ENCODE data around the gene U2SURP. TPM values are rescaled to one million over a fixed set of nuclear protein-coding genes. Genes with fewer than 3 reads are reported as not detected.

The U2SURP gene
- total RNA-seq, 2 experiments from 2014 or later = 160 to 174 TPM

DNA sequence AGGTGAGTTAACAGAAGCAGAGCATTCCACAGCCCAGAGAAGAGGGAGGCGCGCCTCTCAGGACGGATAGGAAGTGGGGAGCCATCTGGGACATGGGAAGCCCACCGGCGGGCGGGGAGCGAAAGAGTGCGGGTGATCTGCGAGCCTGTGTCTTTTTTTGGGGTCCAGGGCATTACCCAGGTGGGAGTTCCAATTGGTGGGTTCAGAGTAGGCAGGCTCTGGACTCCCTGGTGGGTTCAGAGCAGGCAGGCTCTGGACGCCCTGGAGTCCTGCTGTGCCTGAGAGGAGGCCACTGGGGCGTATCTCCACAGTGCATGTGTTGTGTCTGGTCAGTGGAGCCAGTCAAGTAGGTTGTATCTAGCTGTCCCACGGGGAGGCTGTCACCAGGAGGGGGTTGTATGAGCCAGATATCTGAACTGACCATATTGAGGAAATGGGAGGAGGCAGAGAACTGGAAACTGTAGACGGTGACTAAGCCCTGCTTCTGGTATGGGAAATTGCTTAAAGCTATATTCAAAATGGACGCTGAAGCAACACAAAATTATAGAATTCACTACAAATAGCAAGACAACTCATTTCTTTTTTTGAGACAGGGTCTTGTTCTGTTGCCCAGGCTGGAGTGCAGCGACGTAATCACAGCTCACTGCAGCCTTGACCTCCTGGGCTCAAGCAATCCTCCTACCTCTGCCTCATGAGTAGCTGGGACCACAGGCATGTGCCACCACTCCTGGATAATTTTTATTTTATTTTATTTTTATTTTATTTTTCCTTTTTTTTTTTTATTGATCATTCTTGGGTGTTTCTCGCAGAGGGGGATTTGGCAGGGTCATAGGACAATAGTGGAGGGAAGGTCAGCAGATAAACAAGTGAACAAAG, 83.7 kb downstream of the U2SURP start:
- CTCF ChIA-PET = no interaction called here
- POLR2A ChIA-PET = no interaction called here
- Mint-ChIP-seq H3K27me3 (no peaks in the 10 kb centered on the region), H3K4me3 (no peak overlapping the region), H3K9me3 (no peaks in the 10 kb centered on the region), H3K4me1 (ENCODE audit: low read depth) (peaks cover 5% of the 10 kb centered on the region), H3K27ac (no peak overlapping the region), H3K36me3 (ENCODE audit: low read depth) (no peaks in the 10 kb centered on the region)
- DNase-seq (no peak), ATAC-seq (peak; percentile 48)
- intact Hi-C loops (cut with micrococcal nuclease) = no loop called here
- TF ChIP-seq, protein P1, sequence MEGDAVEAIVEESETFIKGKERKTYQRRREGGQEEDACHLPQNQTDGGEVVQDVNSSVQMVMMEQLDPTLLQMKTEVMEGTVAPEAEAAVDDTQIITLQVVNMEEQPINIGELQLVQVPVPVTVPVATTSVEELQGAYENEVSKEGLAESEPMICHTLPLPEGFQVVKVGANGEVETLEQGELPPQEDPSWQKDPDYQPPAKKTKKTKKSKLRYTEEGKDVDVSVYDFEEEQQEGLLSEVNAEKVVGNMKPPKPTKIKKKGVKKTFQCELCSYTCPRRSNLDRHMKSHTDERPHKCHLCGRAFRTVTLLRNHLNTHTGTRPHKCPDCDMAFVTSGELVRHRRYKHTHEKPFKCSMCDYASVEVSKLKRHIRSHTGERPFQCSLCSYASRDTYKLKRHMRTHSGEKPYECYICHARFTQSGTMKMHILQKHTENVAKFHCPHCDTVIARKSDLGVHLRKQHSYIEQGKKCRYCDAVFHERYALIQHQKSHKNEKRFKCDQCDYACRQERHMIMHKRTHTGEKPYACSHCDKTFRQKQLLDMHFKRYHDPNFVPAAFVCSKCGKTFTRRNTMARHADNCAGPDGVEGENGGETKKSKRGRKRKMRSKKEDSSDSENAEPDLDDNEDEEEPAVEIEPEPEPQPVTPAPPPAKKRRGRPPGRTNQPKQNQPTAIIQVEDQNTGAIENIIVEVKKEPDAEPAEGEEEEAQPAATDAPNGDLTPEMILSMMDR (IDR thresholded peaks at IDR 0.05) = no peak

DNA sequence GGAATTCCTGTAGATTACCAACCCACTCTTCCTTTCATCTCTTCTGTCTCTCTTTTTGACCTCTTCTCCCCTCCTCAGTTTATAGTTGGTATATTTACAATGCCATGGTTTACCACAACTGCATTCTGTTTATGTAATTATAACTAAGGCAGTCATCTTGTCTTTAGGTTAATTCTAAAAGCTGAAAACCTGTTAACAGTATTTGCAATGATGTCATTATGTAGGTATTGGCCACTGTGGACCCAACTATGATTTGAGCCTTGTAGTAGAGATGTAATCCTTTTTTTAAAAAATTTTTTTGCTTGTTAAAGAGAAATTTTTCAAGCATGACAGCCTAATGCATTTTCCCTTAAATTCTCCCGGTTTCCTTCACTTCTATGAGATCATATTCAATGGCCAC, 87.5 kb downstream of the U2SURP start:
- ChIA-PET POLR2A (no interaction called here), CTCF (no interaction called here)
- H3K4me1 Mint-ChIP-seq (ENCODE audit: low read depth) = no peaks in the 10 kb centered on the region
- H3K27me3 Mint-ChIP-seq = no peaks in the 10 kb centered on the region
- no peaks in the 10 kb centered on the region for H3K36me3 Mint-ChIP-seq (ENCODE audit: low read depth)
- intact Hi-C loops (cut with micrococcal nuclease) = no loop called here
- TF ChIP-seq, protein P1 (IDR thresholded peaks at IDR 0.05) = no peak
- ATAC-seq = no peak
- no peak overlapping the region for H3K4me3 Mint-ChIP-seq
- no peak for DNase-seq
- H3K9me3 Mint-ChIP-seq = no peaks in the 10 kb centered on the region
- no peak overlapping the region for H3K27ac Mint-ChIP-seq

DNA sequence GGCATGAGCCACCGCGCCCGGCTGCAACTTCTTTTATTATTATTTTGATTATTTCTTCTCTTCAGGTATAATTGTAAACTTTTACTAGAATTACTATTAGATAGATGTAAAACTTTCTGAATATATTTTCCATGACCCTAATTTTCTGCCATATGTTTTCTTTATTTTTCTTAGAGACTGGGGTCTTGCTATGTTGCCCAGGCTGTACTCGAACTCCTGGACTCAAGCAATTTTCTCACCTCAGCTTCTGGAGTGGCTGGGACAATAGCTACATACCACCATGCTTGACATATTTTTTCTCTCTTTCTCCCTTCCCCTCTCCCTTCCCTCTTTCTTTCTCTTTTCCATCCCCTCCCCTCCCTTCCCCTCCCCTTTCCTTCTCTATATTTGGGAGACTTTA, 88.6 kb downstream of the U2SURP start:
- DNase-seq (no peak), ATAC-seq (no peak)
- Mint-ChIP-seq H3K9me3 (no peaks in the 10 kb centered on the region), H3K4me3 (no peak overlapping the region), H3K27ac (no peak overlapping the region), H3K36me3 (ENCODE audit: low read depth) (no peaks in the 10 kb centered on the region), H3K4me1 (ENCODE audit: low read depth) (no peaks in the 10 kb centered on the region), H3K27me3 (no peaks in the 10 kb centered on the region)
- TF ChIP-seq, protein P1 (IDR thresholded peaks at IDR 0.05) = no peak
- POLR2A ChIA-PET = no interaction called here
- intact Hi-C loops (cut with micrococcal nuclease) = no loop called here
- CTCF ChIA-PET = no interaction called here

DNA sequence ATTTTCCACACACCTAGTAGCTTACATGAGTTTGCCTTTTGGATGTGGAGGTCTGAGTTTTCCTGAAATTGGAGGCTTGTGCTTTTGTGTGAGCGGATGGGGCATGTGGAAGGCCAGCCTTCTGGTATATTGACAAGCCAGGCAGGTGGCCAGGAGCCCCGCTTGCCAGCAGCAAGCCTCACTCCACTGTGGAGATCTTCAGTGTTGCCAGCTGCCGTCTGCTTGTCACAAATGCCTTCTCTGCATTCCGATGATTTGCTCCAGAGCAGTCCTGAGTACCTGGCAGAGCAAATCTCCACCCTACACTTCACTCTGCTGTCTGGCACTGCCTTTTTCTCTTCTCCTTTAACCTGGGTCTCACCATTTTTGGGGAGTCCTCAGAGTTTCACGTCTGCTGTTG, 89.1 kb downstream of the U2SURP start:
- no peak for DNase-seq
- ATAC-seq = no peak
- ChIA-PET POLR2A (no interaction called here), CTCF (no interaction called here)
- TF ChIP-seq, protein P1 (IDR thresholded peaks at IDR 0.05) = no peak
- H3K27me3 Mint-ChIP-seq = no peaks in the 10 kb centered on the region
- H3K27ac Mint-ChIP-seq = no peak overlapping the region
- intact Hi-C loops (cut with micrococcal nuclease) = no loop called here
- no peaks in the 10 kb centered on the region for H3K36me3 Mint-ChIP-seq (ENCODE audit: low read depth)
- no peak overlapping the region for H3K4me3 Mint-ChIP-seq
- no peaks in the 10 kb centered on the region for H3K9me3 Mint-ChIP-seq
- no peaks in the 10 kb centered on the region for H3K4me1 Mint-ChIP-seq (ENCODE audit: low read depth)

DNA sequence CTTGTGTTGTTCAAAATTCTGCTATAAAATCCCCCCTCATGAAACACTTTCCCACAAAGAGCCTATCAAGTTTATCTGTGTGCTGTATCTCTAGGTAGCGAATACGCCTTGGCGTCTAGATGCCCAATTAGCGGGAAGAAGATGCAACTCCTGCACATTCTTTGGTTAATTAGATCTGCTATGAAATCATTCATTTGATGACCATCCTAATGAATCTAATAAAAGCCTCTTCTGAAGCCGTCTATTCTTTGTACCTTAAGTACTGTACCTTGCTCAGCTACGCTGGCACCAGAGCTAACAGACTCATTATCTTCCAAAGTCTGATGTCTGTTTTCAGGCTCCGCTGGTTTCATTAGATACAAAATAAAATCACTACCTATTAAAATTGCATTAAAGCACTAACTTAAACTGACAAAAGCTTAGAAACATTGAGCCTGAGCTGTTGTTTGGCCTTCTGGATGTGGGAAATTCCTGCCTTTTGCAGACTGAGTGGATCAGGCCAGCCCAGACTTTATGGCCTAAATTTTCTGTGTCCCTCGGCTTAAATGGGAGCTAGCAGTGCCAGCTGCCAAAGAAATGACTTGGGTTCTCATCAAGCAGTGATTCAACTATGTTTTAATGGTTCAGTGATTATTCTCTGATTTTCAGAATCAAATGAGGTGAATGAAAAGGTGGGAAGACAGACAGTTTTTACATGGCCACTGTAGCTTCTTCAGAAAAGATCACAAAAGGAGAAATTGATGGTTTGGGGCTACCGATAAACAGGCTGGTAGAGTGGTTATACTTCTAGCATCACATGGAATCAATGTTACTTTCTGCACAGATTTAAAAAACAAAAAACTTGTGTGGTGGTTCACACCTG, 89.8 kb downstream of the U2SURP start:
- no peaks in the 10 kb centered on the region for H3K36me3 Mint-ChIP-seq (ENCODE audit: low read depth)
- no peaks in the 10 kb centered on the region for H3K9me3 Mint-ChIP-seq
- intact Hi-C loops (cut with micrococcal nuclease) = no loop called here
- H3K4me1 Mint-ChIP-seq (ENCODE audit: low read depth) = no peaks in the 10 kb centered on the region
- H3K27ac Mint-ChIP-seq = no peak overlapping the region
- DNase-seq (no peak), ATAC-seq (no peak)
- ChIA-PET POLR2A (no interaction called here), CTCF (no interaction called here)
- no peaks in the 10 kb centered on the region for H3K27me3 Mint-ChIP-seq
- TF ChIP-seq, protein P1 (IDR thresholded peaks at IDR 0.05) = no peak
- H3K4me3 Mint-ChIP-seq = no peak overlapping the region
